Cardiac muscle cell (in vitro differentiated cells and primary cell): ENCODE results near the gene RNU6-1. TPM values are rescaled to one million over a fixed set of nuclear protein-coding genes. Genes with fewer than 3 reads are reported as not detected.

Experiments
- DNase-seq, 2 donors: peaks; one replicate each; pipeline versions ENCODE4 v3.0.0 to v3.0.0-alpha.2; 2010 to 2017; ENCODE audit warnings: low read depth in 1 of 2, low spot score in 1 of 2
- H3K27ac ChIP-seq: fragments of 200-600 bp; sonication (generic); 2 replicates; pipeline ENCODE4 v1.5.1; 2016
- H3K27me3 ChIP-seq: fragments of 200-600 bp; sonication (generic); 2 replicates; pipeline ENCODE4 v1.6.0; 2016; ENCODE audit warnings: control low read depth
- H3K36me3 ChIP-seq: fragments of 200-600 bp; sonication (generic); 2 replicates; pipeline ENCODE4 v1.5.1; 2016; ENCODE audit warnings: control low read depth
- H3K4me1 ChIP-seq: fragments of 200-600 bp; sonication (generic); 2 replicates; pipeline ENCODE4 v1.8.1; 2017; ENCODE audit warnings: low read depth, mild to moderate bottlenecking, mixed run types
- H3K4me3 ChIP-seq: fragments of 200-600 bp; sonication (generic); 2 replicates; pipeline ENCODE4 v1.5.1; 2016; ENCODE audit warnings: mild to moderate bottlenecking
- H3K9me3 ChIP-seq: fragments of 200-600 bp; sonication (generic); 2 replicates; pipeline ENCODE4 v1.5.1; 2017; ENCODE audit warnings: low read depth, mild to moderate bottlenecking, control low read depth
- polyA plus RNA-seq: library from polyadenylated mRNA; unstranded; fragments of >200 nt; fragmentation: Nextera tagmentation; extraction: Ambion mirVana; gene quantifications from 2 replicates; pipeline ENCODE4 v1.2.1, GENCODE V29; 2016
- total RNA-seq: library from RNA; depleted of rRNA; stranded (reverse); fragments of >200 nt; gene quantifications from 2 replicates; pipeline ENCODE4 v1.2.3, GENCODE V29; 2016
- TF ChIP-seq, protein P1 (sequence below): IDR thresholded peaks from 2 replicates; pipeline ENCODE4 v1.5.1; 2012; ENCODE audit warnings: low read depth, mild to moderate bottlenecking, low read length

Gene RNU6-1
- total and polyA plus RNA-seq, 2 experiments from 2014 or later: not detected

DNA sequence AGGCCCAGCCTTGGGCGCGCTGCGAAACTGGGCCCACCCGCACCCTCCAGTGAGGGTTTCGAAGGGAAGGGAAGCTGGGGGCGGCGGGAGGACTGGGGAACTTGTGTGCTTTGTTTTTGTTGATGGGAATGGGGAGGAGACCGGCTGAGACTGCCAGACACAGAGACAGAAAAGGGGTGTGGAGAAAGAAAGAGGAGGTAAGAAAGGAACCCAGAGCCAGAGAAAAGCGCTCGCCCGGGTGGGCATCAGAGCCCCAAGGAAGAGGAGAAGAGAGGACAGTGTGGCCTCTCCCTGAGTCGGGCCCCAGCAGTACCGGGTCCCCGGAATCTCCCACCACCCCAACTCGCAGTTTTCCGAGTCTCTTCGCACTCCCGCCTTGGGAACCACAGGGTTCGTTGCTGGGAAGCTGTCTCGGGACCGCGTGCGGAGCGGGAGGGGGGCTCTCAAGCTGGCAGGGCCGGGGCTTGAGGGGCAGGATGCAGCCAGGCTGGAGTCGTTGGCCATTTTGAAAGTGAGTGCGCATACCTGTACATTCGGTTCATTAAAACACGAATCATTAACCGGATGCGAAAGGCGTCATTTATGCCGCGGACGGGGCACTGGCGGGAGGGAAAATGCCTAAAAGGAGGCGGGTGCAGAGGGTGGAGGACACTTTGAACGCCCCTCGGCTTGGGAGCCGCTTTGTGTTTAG, 11.4 kb downstream of the RNU6-1 start:
- Histone ChIP-seq H3K27me3 (peaks cover 100% of the 10 kb centered on the region), H3K36me3 (no peaks in the 10 kb centered on the region), H3K27ac (no peak overlapping the region), H3K4me3 (no peak overlapping the region), H3K4me1 (peaks cover 12% of the 10 kb centered on the region), H3K9me3 (no peaks in the 10 kb centered on the region)
- TF ChIP-seq, protein P1, sequence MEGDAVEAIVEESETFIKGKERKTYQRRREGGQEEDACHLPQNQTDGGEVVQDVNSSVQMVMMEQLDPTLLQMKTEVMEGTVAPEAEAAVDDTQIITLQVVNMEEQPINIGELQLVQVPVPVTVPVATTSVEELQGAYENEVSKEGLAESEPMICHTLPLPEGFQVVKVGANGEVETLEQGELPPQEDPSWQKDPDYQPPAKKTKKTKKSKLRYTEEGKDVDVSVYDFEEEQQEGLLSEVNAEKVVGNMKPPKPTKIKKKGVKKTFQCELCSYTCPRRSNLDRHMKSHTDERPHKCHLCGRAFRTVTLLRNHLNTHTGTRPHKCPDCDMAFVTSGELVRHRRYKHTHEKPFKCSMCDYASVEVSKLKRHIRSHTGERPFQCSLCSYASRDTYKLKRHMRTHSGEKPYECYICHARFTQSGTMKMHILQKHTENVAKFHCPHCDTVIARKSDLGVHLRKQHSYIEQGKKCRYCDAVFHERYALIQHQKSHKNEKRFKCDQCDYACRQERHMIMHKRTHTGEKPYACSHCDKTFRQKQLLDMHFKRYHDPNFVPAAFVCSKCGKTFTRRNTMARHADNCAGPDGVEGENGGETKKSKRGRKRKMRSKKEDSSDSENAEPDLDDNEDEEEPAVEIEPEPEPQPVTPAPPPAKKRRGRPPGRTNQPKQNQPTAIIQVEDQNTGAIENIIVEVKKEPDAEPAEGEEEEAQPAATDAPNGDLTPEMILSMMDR: no peak
- DNase-seq: no peak

DNA sequence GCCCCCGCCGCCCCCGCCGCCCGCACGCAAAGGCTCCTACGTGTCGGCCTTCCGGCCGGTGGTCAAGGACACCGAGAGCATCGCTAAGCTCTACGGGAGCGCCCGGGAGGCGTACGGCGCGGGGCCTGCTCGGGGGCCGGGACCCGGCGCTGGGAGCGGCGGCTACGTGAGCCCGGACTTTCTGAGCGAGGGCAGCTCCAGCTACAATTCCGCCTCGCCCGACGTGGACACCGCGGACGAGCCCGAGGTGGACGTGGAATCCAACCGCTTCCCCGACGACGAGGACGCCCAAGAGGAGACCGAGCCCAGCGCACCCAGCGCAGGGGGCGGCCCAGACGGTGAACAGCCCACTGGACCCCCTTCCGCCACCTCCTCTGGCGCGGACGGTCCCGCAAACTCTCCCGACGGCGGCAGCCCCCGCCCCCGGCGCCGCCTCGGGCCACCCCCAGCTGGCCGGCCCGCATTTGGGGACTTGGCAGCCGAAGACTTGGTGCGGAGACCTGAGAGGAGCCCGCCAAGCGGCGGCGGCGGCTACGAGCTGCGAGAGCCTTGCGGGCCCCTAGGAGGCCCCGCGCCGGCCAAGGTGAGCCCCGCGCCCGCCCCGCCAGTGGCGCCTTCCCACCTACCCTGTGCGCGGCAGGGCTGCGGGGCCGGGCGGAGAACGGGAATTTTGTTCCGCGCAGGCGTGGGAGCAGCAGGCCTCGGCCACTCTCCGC, 12.1 kb downstream of the RNU6-1 start:
- TF ChIP-seq, protein P1: no peak
- H3K4me1 ChIP-seq: peaks cover 6% of the 10 kb centered on the region

DNA sequence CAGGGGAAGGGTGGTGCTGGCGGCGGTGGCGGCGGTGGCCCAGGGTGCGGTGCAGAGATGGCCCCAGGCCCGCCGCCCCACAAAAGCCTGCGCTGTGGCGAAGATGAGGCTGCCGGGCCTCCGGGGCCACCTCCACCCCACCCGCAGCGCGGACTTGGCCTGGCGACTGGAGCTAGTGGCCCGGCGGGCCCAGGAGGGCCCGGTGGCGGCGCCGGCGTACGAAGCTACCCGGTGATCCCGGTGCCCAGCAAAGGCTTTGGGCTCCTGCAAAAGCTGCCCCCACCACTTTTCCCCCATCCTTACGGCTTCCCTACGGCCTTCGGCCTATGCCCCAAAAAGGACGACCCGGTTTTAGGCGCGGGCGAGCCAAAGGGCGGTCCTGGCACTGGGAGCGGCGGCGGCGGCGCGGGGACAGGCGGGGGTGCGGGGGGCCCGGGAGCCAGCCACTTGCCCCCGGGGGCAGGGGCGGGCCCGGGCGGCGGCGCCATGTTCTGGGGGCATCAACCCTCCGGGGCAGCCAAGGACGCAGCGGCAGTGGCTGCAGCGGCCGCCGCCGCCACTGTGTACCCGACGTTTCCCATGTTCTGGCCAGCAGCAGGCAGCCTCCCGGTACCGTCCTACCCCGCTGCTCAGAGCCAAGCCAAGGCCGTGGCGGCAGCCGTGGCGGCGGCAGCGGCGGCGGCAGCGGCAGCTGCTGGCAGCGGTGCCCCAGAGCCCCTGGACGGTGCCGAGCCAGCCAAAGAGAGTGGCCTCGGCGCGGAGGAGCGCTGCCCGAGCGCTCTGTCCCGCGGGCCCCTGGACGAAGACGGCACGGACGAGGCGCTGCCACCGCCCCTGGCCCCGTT, 12.9 kb downstream of the RNU6-1 start:
- Histone ChIP-seq H3K27me3 (peaks cover 100% of the 10 kb centered on the region), H3K4me3 (no peak overlapping the region), H3K27ac (no peak overlapping the region), H3K4me1 (peaks cover 3% of the 10 kb centered on the region), H3K36me3 (no peaks in the 10 kb centered on the region), H3K9me3 (no peaks in the 10 kb centered on the region)
- DNase-seq: no peak
- TF ChIP-seq, protein P1: no peak

More for the DNA sequence above, 12.1 kb downstream of the RNU6-1 start:
- H3K36me3 ChIP-seq: no peaks in the 10 kb centered on the region
- no peak overlapping the region for H3K4me3 ChIP-seq
- H3K27me3 ChIP-seq: peaks cover 100% of the 10 kb centered on the region
- H3K9me3 ChIP-seq: no peaks in the 10 kb centered on the region
- no peak for DNase-seq
- H3K27ac ChIP-seq: no peak overlapping the region

DNA sequence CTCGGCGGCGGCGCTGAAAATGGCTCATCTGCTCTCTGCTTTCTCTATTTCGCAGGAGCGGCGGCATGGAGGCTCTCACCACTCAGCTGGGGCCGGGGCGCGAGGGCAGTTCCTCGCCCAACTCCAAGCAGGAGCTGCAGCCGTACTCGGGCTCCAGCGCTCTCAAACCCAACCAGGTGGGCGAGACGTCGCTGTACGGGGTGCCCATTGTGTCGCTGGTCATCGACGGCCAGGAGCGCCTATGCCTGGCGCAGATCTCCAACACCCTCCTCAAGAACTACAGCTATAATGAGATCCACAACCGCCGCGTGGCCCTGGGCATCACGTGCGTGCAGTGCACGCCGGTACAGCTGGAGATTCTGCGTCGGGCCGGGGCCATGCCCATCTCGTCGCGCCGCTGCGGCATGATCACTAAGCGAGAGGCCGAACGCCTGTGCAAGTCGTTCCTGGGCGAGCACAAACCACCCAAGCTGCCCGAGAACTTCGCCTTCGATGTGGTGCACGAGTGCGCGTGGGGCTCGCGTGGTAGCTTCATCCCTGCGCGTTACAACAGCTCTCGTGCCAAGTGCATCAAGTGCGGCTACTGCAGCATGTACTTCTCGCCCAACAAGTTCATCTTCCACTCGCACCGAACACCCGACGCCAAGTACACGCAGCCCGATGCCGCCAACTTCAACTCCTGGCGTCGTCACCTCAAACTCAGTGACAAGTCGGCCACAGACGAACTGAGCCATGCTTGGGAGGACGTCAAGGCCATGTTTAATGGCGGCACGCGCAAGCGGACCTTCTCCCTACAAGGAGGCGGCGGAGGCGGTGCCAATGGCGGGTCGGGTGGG, 13.7 kb downstream of the RNU6-1 start:
- TF ChIP-seq, protein P1: no peak
- DNase-seq: no peak
- Histone ChIP-seq H3K27me3 (peaks cover 100% of the 10 kb centered on the region), H3K4me1 (peaks cover 3% of the 10 kb centered on the region), H3K36me3 (no peaks in the 10 kb centered on the region), H3K4me3 (no peak overlapping the region), H3K9me3 (no peaks in the 10 kb centered on the region), H3K27ac (no peak overlapping the region)
